ENCODE results near the gene CEL.

CEL gene

DNA sequence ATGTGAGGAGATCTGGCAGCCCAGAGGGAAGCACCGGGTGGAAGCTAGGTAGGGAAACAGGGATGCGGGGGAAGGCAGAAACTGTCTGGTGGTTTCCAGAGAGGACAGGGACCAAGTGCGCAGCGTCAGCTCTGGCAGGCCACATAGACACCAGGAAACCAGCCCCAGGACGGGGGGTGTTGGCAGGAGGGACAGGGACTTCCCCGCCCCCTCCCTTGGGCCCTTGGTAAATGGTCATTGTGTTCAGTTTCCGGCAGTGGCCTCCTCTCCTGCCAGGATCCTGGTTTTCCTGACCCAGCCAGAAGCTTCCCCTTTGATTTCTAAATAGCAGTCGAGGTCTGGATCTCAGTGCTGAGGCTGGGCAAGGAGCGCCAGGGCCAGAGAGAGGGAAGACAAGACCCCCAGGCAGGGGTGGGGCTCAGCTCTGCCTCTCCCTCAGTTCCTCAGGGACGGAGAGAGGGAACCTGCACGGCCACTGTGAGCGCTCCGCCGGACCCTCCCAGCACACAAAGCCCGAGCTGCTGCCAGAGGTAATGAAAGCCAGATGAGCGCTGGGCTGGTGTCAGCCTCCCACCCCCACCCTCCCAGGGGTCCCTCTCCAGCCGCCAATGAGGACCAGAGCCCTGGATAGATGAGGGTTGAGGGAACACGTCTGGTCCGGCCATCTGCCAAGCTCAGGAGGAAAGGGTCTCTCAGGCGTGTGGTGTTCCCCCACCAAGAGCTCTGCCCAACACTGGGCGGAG is 57.5 kb downstream of the CEL start:
- DNase-seq, result no peak

DNA sequence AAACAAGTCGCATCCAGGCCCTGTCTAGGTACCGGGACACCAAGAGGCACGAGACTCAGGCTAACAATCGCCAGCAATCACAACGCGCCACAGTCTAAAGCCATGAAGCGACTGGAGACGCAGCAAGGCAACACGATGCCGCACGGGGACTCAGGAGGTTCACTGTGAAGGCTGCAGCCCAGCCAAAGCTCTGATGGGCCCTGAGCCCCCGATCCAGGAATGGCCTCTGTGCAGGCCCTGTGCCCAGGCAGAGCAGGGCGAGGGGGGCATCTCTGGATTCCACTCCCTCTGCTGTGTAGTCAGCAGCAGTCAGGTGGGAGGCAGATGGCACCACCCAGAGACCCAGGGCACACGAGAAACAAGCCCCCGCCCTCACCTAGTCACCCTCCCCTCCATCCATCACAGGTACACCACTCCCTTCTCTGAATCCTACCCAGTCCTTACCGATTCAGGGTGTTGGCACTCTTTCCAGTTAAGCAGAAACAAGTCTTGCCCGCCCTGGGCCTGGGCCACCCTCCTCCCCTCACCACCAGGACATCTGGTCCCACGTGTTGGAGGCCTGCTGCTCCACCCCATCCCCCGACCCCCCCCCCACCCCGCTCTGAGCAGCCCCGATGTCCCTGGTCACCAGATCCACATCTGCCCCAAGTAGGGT is 58.2 kb downstream of the CEL start:
- DNase-seq, result no peak

DNA sequence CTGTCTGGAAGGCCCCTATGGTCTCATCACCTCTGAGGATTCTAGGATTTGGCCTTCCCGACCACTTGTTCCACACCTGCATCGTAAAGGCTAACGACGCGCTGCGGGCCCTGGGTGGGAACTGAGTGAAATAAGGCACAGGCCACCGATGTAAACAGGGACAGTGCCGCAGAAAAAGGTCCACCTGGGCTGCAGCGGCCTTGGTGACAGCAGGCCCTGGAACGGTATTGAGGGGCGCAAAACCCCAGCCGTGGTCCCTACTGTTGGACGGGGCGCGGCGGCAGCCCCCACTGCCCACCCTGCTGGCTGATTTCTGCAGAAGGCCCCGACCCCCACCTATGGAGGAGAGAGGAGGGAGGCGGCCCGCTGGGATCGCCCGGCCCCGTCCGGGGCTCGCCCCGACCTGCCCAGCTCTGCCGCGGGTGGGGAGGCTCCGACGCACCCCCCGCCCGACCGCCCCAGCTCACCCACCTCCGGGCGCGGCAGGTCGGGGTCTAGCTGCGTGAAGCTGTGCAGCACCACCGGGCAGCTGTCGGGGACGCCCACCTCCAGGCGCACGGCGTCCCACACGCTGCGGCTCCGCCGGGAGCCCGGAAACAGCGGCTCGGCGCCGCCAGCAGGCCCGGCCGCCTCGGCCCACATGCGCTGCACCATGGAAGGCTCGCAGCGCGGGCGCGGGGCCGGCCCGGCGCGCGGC is 58.9 kb downstream of the CEL start:
- DNase-seq, result no peak

All from inflammatory macrophage (primary cell).